GM12892 (cell line): ENCODE measurements around the gene COL18A1.

Experiments used
- POLR2A ChIP-seq: IDR thresholded peaks from 2 replicates; pipeline ENCODE4 v1.6.1; 2011; ENCODE audit warnings: low read depth, low read length, control low read depth
- POLR2AphosphoS5 ChIP-seq: IDR thresholded peaks from 2 replicates; pipeline ENCODE4 v1.6.1; 2011; ENCODE audit warnings: low read depth, low read length, control low read depth
- TAF1 ChIP-seq: IDR thresholded peaks from 2 replicates; pipeline ENCODE4 v1.6.1; 2011; ENCODE audit warnings: low read depth, mild to moderate bottlenecking, control low read depth, low read length, borderline replicate concordance

DNA sequence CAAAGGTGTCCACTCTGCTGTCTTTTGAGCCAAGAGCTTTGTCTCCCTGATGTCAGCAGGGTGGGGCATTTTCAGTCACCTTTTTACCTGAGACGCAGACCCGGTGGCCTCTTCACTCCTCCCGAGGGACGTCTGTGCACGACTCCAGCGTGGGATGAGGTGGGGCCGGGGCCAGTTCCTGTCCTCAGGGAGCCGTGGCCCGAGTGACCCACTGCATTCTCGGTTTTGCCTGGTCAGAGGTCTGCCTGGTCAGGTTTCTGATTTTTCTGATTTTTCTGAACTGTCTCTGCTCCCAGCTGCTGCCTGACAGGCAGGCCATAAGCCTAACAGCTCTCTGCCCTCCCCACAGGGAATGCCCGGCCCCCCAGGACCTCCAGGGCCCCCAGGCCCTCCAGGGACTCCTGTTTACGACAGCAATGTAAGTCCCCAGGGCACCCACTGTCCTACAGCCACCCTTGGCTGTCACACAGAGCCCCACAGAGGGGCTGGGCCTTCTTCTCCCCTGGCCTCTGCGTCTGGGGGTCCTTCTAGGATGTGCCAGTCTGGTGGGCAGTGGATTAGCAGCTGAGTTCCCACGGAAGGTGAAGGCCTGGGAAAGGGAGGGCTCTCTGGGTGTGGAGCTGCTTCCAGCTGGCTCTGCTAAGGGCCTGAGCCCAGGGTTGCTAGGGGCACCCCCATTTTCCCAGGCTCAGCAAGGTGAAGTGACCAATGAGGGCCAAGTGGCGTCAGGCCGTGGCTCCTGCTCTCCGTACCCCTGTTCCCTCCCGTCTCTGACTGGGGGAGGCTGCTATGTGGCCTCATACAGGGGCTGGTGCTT, 91.4 kb downstream of the COL18A1 start:
- TF ChIP-seq POLR2A (no peak), POLR2AphosphoS5 (no peak), TAF1 (no peak)
